HUES48 (cell line): ENCODE results near the gene MEIOB.

Experiments used
- H3K27ac ChIP-seq: one replicate; pipeline ENCODE4 v1.7.0; 2013; ENCODE audit warnings: low read depth, low read length, inconsistent platforms
- H3K27me3 ChIP-seq: 2 replicates; pipeline ENCODE4 v1.6.1; 2013; ENCODE audit warnings: mild to moderate bottlenecking, low read length; ENCODE audit not compliant: control insufficient read depth, insufficient read depth
- H3K36me3 ChIP-seq: 2 replicates; pipeline ENCODE4 v1.6.1; 2013; ENCODE audit warnings: low read length; ENCODE audit not compliant: control insufficient read depth, insufficient read depth
- H3K4me1 ChIP-seq: 2 replicates; pipeline ENCODE4 v1.6.1; 2013; ENCODE audit warnings: mild to moderate bottlenecking, low read length; ENCODE audit not compliant: control insufficient read depth, insufficient read depth
- H3K4me3 ChIP-seq: 2 replicates; pipeline ENCODE4 v1.5.1; 2013; ENCODE audit warnings: mild to moderate bottlenecking, low read depth, low read length
- H3K9ac ChIP-seq: 2 replicates; pipeline ENCODE4 v1.6.1; 2013; ENCODE audit warnings: mild to moderate bottlenecking, low read depth, low read length, moderate library complexity
- H3K9me3 ChIP-seq: 2 replicates; pipeline ENCODE4 v1.6.1; 2013; ENCODE audit warnings: low read length; ENCODE audit not compliant: control insufficient read depth, insufficient read depth

The MEIOB gene

GRCh38 chr16:1914988-1915387 lies 43.0 kb upstream of the MEIOB start:
- no peak overlapping the region for H3K27ac ChIP-seq
- no peak overlapping the region for H3K4me3 ChIP-seq
- peaks cover 54% of the 10 kb centered on the region for H3K27me3 ChIP-seq
- H3K4me1 ChIP-seq, result peaks cover 23% of the 10 kb centered on the region
- no peaks in the 10 kb centered on the region for H3K9me3 ChIP-seq
- no peaks in the 10 kb centered on the region for H3K36me3 ChIP-seq
- no peak overlapping the region for H3K9ac ChIP-seq

- Histone ChIP-seq H3K9me3 (no peaks in the 10 kb centered on the region), H3K36me3 (no peaks in the 10 kb centered on the region), H3K4me1 (peaks cover 23% of the 10 kb centered on the region), H3K4me3 (no peak overlapping the region), H3K27me3 (peaks cover 46% of the 10 kb centered on the region), H3K27ac (no peak overlapping the region), H3K9ac (no peak overlapping the region)
Measured at GRCh38 chr16:1914084-1914608, 42.2 kb upstream of the MEIOB start.

DNA sequence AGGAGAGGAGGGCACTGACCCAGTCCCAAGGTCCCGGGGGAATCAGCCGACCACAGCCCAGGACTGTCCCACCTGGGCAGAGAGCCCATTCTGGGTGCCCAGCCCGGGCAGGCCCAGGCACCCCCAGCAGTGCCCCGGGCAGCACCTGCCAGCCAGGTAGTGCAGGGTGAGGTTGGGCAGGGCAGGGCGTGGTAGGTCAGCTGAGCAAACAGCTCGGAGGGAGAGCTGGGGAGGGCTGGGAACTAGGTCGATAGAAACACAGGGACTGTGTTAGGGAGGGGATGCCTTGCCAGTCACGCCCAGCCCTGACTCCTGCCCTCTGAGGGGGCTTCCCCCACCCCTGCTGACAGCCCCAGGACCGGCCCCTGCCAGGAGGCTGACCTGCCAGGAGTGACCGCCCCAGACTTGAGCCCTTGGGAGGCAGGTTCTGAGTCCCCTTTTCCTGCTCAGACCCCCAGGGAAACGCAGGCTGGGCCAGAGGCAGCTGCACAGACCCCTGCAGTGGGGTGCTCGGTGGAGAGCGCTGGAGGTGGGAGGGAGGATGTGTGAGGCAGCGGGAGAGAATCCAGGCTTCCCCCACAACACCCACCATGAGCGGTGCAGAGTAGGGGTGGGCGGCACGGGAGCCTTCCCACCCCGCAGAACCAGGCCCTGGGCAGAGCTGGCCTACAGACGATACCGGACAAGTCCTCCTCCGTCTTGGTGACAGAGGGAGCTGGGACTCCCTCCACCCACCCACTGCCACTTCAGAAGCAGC lies 41.5 kb upstream of the MEIOB start:
- Histone ChIP-seq H3K9me3 (no peaks in the 10 kb centered on the region), H3K27me3 (peaks cover 39% of the 10 kb centered on the region), H3K9ac (no peak overlapping the region), H3K4me3 (no peak overlapping the region), H3K4me1 (peaks cover 23% of the 10 kb centered on the region), H3K36me3 (no peaks in the 10 kb centered on the region), H3K27ac (no peak overlapping the region)

DNA sequence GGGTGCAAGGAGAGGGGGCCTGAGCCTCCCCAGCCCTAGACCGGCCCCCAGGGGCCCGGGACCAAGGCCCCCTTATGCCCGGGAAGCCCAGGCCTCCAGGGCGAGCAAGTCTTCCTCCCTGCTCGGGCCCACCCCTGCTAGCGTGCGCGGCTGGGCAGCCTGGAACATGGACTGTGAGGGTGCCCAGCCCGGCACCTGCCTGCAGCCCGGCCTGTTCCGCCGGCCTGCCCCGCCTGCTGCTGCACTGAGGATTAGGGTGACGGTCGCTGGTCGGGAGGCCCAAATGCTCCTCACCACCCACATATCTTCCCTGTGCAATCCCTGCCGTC lies 40.2 kb upstream of the MEIOB start:
- Histone ChIP-seq H3K36me3 (no peaks in the 10 kb centered on the region), H3K9me3 (no peaks in the 10 kb centered on the region), H3K4me3 (no peak overlapping the region), H3K27ac (no peak overlapping the region), H3K27me3 (peaks cover 27% of the 10 kb centered on the region), H3K4me1 (peaks cover 17% of the 10 kb centered on the region), H3K9ac (no peak overlapping the region)

DNA sequence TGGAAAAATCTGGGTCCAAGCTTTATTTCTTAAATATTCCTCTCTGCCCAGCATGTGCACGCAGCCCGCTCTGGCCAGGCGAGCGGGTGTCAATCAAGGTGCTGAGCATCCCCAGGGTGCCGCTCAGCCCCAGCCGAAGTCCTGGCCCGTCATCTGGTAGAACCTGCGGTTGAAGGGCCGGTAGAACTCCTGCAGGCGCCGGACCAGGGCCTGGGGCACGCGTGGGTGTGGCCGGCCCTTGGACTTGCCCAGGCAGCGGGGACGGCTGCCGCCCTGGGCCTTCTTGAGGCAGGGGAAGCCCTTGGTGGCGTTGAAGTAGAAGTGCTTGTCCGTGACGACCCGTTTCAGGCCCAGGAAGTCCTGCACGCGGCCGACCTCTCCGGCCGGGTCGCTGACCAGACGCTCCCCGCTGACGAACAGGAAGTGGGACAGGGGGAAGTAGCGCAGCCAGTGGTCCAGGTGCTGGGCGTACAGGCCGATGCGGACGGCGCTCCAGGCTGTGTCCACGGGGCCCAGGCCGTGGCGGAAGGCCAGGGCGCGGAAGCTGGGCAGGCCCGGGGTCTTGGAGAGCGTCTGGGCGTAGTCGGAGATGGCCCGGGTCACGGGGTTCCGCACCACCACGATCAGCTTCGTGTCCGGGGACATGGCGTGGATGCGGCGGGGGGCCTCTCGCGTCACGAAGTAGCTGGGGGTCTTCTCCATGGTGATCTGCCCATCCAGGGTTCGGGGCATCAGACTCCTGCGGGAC lies 39.7 kb upstream of the MEIOB start:
- H3K27me3 ChIP-seq, result peaks cover 22% of the 10 kb centered on the region
- H3K9me3 ChIP-seq, result no peaks in the 10 kb centered on the region
- H3K36me3 ChIP-seq, result no peaks in the 10 kb centered on the region
- peaks cover 12% of the 10 kb centered on the region for H3K4me1 ChIP-seq
- no peak overlapping the region for H3K9ac ChIP-seq
- no peak overlapping the region for H3K27ac ChIP-seq
- no peak overlapping the region for H3K4me3 ChIP-seq

DNA sequence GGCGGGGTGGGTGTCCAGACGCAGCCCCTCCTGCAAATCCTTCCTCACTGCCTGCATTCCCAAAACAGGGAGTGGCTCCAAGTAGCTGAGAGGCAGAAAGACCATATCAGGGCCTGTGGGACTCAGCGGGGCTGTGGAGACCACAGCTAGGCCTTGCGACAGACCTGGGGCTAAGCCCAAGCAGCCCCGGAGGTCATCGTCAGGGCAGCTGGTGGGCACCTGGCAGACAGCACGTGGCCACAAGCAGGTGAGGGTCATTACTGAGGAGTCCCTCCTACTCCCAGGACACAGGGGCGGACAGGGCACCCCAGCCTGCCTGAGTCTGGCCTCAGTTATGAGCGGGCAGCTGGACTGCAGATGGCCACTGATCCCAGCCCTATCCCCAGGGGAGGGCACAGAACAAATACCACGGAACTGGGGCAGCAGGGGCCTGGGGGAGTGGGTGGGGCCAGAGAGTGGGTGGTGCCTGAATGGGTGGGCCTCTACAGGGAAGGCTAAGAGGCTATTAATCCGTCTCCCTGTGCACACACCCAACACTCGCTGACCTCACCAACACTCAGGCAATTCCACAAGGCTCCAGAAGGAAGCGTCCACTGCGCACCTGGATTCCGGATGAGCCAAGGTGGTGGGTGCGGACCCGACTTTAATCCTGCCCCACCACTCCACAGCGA lies 37.7 kb upstream of the MEIOB start:
- H3K4me3 ChIP-seq, result no peak overlapping the region
- no peaks in the 10 kb centered on the region for H3K36me3 ChIP-seq
- H3K9ac ChIP-seq, result no peak overlapping the region
- H3K9me3 ChIP-seq, result no peaks in the 10 kb centered on the region
- H3K4me1 ChIP-seq, result peaks cover 11% of the 10 kb centered on the region
- no peak overlapping the region for H3K27ac ChIP-seq
- peaks cover 5% of the 10 kb centered on the region for H3K27me3 ChIP-seq

GRCh38 chr16:1908983-1909382 lies 37.0 kb upstream of the MEIOB start:
- Histone ChIP-seq H3K36me3 (no peaks in the 10 kb centered on the region), H3K9me3 (no peaks in the 10 kb centered on the region), H3K9ac (no peak overlapping the region), H3K27me3 (no peaks in the 10 kb centered on the region), H3K4me3 (no peak overlapping the region), H3K27ac (no peak overlapping the region), H3K4me1 (peaks cover 3% of the 10 kb centered on the region; the same call in 1 of the 2 replicates)

DNA sequence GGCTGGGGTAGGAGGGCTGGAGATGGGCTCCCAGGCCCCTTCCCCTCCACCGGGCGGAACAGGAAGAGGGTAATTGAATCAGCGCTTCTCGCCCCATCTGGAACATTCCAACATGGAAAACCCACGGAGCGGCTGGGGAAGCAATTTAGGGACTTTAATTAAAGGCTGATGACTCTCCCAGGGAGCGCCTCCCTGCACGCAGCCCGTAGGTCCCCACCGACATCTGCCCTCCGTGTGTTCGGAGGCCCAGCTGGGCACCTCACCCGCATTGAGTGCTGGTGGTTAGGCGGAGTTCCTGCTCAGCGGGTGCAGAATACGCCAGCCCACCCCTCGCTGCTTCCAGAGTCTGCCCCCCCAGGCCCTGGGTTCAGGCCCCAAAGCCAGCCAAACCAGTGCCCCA lies 36.2 kb upstream of the MEIOB start:
- no peak overlapping the region for H3K27ac ChIP-seq
- no peak overlapping the region for H3K9ac ChIP-seq
- no peaks in the 10 kb centered on the region for H3K36me3 ChIP-seq
- H3K27me3 ChIP-seq, result no peaks in the 10 kb centered on the region
- no peaks in the 10 kb centered on the region for H3K4me1 ChIP-seq
- H3K9me3 ChIP-seq, result no peaks in the 10 kb centered on the region
- H3K4me3 ChIP-seq, result no peak overlapping the region

DNA sequence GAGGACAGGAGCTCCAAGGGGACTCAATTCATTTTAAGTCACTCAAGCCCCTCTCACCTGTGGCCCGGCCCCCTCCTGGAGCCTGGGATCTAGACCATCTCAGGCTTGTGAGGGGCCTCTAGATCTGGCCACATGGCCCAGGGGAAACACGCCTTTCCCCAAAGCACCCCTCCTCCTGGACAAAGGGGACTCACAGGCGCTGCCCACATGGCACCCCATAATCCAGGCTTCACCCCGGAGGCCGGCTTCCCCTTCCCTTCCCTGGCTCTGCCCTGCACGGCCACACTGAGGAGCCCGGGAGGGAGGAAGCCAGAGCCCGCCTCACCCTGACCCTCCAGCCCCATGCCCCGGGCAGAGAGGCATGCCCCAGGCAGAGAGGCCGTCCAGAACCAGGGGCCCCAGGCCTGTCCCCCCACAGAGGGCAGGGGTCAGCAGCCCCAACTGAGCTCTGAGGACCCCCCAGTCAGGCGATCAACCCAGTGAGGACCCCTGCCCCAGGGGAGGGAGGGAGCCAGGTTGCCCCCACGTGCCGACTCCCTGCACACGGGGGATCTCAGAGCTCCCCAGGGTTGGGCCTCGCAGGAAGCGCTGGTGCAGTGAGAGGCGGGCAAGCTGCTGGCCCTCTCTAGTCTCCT lies 35.4 kb upstream of the MEIOB start:
- H3K27ac ChIP-seq, result no peak overlapping the region
- no peaks in the 10 kb centered on the region for H3K27me3 ChIP-seq
- H3K4me1 ChIP-seq, result no peaks in the 10 kb centered on the region
- no peak overlapping the region for H3K9ac ChIP-seq
- no peaks in the 10 kb centered on the region for H3K9me3 ChIP-seq
- H3K4me3 ChIP-seq, result no peak overlapping the region
- H3K36me3 ChIP-seq, result no peaks in the 10 kb centered on the region

DNA sequence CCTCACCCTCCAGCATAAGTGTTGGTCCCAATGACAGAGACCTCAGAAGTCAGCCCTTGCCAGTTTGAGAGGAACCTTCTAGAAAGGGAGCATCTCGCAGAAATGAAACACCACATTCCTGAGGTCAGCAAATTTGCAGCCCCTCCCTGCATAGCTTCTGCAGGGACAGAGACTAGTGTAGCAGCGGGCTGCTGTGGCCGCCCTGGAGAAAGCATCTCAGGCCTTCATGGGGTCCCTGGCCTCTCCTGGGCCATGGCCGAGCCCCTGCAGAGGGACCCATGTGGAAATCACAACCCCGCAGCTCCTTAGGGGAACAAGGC lies 34.8 kb upstream of the MEIOB start:
- no peak overlapping the region for H3K4me3 ChIP-seq
- H3K9me3 ChIP-seq, result no peaks in the 10 kb centered on the region
- H3K9ac ChIP-seq, result no peak overlapping the region
- H3K36me3 ChIP-seq, result no peaks in the 10 kb centered on the region
- no peaks in the 10 kb centered on the region for H3K4me1 ChIP-seq
- H3K27ac ChIP-seq, result no peak overlapping the region
- H3K27me3 ChIP-seq, result no peaks in the 10 kb centered on the region
